HCT116 (cell line): Measurements from ENCODE around the gene DDAH1. TPM values are rescaled to one million over a fixed set of nuclear protein-coding genes. Genes with fewer than 3 reads are reported as not detected.

Experiments
- EZH2 ChIP-seq: fragments of 200-600 bp; sonication (generic); IDR thresholded peaks from 2 replicates; pipeline ENCODE4 v1.6.1; 2017; ENCODE audit warnings: antibody characterized with exemption, mixed run types
- EZH2phosphoT487 ChIP-seq: fragments of 200-600 bp; IDR thresholded peaks from 2 replicates; pipeline ENCODE4 v1.6.1; 2018; ENCODE audit warnings: antibody characterized with exemption, borderline replicate concordance
- JUND ChIP-seq: IDR thresholded peaks from 2 replicates; pipeline ENCODE4 v1.6.1; 2012
- RAD21 ChIP-seq: IDR thresholded peaks from 2 replicates; pipeline ENCODE4 v1.6.1; 2012; ENCODE audit warnings: low read depth, mild to moderate bottlenecking
- REST ChIP-seq: IDR thresholded peaks from 2 replicates; pipeline ENCODE4 v1.6.1; 2012; ENCODE audit warnings: low read depth
- TCF7L2 ChIP-seq: IDR thresholded peaks from 2 replicates; pipeline ENCODE4 v1.7.0; 2011; ENCODE audit warnings: borderline replicate concordance, inconsistent platforms; ENCODE audit not compliant: insufficient read depth, insufficient read length; ENCODE audit errors: extremely low read depth
- ZBTB33 ChIP-seq: IDR thresholded peaks from 2 replicates; pipeline ENCODE4 v1.6.1; 2011; ENCODE audit warnings: mild to moderate bottlenecking, low read length, moderate library complexity; ENCODE audit not compliant: insufficient replicate concordance; ENCODE audit errors: extremely low read depth
- ZFX ChIP-seq: fragments of 450-650 bp; IDR thresholded peaks from 2 replicates; pipeline ENCODE4 v1.6.1; 2017
- ZNF274 ChIP-seq: fragments of 200-500 bp; sonication (Bioruptor generic); IDR thresholded peaks from 2 replicates; pipeline ENCODE4 v1.6.1; 2014; ENCODE audit warnings: mild to moderate bottlenecking, low read depth, low read length, inconsistent platforms
- total RNA-seq: library from RNA; stranded (reverse); gene quantifications from one replicate; pipeline ENCODE4 v1.2.1, GENCODE V29; 2021; ENCODE audit not compliant: unreplicated experiment

Gene DDAH1
- total RNA-seq, 1 experiment from 2014 or later, result 16.6 TPM

- no peak for TF ChIP-seq TCF7L2
- TF ChIP-seq REST, result no peak
- no peak for TF ChIP-seq RAD21
- no peak for TF ChIP-seq ZBTB33
- TF ChIP-seq EZH2phosphoT487, result no peak
- TF ChIP-seq ZFX, result no peak
- no peak for TF ChIP-seq JUND
- TF ChIP-seq EZH2, result no peak
- no peak for TF ChIP-seq ZNF274
- TF ChIP-seq, all 23 proteins: peak for 10
These were observed 188.6 kb downstream of the DDAH1 start, which contains the start of gene BCL10 (continued) for GRCh38 chr1:85276215-85276977.
